Heart right ventricle (tissue), 16 donors: ENCODE measurements around the gene PTCD2. TPM values are rescaled to one million over a fixed set of nuclear protein-coding genes. Genes with fewer than 3 reads are reported as not detected.
"Not testable (repeated sequence)": the region's sequence is repeated elsewhere in the genome, so short reads cannot be mapped to it uniquely, and the experiment has no call there.

ENCODE experiments used
- ATAC-seq, 8 donors: fragments of 200-7000 bp; cut with Tn5 transposase; one replicate each; pipeline ENCODE4 v1.9.1; 2020; ENCODE audit warnings: mild to moderate bottlenecking in 8 of 8, moderate library complexity in 8 of 8, moderate number of reproducible peaks in 1 of 8
- DNase-seq, 2 donors: peaks; one replicate each; pipeline ENCODE4 v3.0.0-alpha.2; 2020
- H3K27ac ChIP-seq, 10 donors: fragments of 200-600 bp; sonication (generic) in 2 of 10; one replicate each; pipeline versions ENCODE4 v1.5.0 to v1.8.0; 2020 to 2022; ENCODE audit warnings: mild to moderate bottlenecking in 3 of 10
- H3K27me3 ChIP-seq, 7 donors: fragments of 200-600 bp; one replicate each; pipeline ENCODE4 v1.8.0; 2021 to 2022; ENCODE audit warnings: mild to moderate bottlenecking in 2 of 7
- H3K36me3 ChIP-seq, 9 donors: fragments of 200-600 bp; sonication (generic) in 1 of 9; one replicate each; pipeline versions ENCODE4 v1.5.0 to v1.8.0; 2020 to 2022; ENCODE audit warnings: mild to moderate bottlenecking in 2 of 9
- H3K4me1 ChIP-seq, 9 donors: fragments of 200-600 bp; sonication (generic) in 1 of 9; one replicate each; pipeline versions ENCODE4 v1.5.0 to v1.8.0; 2020 to 2022; ENCODE audit warnings: mild to moderate bottlenecking in 4 of 9
- H3K4me3 ChIP-seq, 10 donors: fragments of 200-600 bp; sonication (generic) in 2 of 10; one replicate each; pipeline versions ENCODE4 v1.5.0 to v1.8.0; 2020 to 2022; ENCODE audit warnings: mild to moderate bottlenecking in 7 of 10, moderate library complexity in 2 of 10
- H3K9me3 ChIP-seq, 11 donors: fragments of 200-600 bp in 10 of 11; sonication (generic) in 2 of 11; one replicate each; pipeline versions ENCODE4 v1.5.0 to v1.8.0; 2013 to 2022; ENCODE audit warnings: mild to moderate bottlenecking in 2 of 11, control low read depth in 1 of 11, moderate library complexity in 1 of 11
- WGBS, 2 donors: extraction: QIAGEN DNeasy Blood & Tissue Kit; methylation state at CpG; one replicate each; pipeline ENCODE4 v1.1.7; 2013; ENCODE audit warnings: inconsistent platforms in 1 of 2; 5-methylcytosine and 5-hydroxymethylcytosine counted together
- intact Hi-C, 10 donors: fragments of 100-400 bp; cut with DNase I; formaldehyde crosslinking; loops; one replicate each; pipeline versions ENCODE4 v1.11.1 to v1.14.2; 2022
- polyA plus RNA-seq, 2 donors: library from polyadenylated mRNA; stranded (reverse); fragments of 200-250 nt; gene quantifications; one replicate each; pipeline ENCODE4 v1.2.3, GENCODE V29; 2013
- total RNA-seq, 10 donors: library from RNA; stranded (reverse); fragmentation: NEBNext Ultra II Directional in 3 of 10; extraction: Animal tissue kit (Norgen Biotek cat#: 25700) in 3 of 10; gene quantifications; one replicate each; pipeline versions ENCODE4 v1.2.1 to v1.2.4, GENCODE V29; 2021 to 2023
- TF ChIP-seq, protein P1 (sequence below), 9 donors: fragments of 200-600 bp; sonication (generic) in 2 of 9; IDR thresholded peaks; one replicate each; pipeline versions ENCODE4 v1.5.0 to v1.8.0; 2021 to 2022; ENCODE audit warnings: antibody characterized with exemption in 9 of 9, mild to moderate bottlenecking in 5 of 9, moderate library complexity in 1 of 9
- donor health status: Arrhythmogenic right ventricular cardiomyopathy.
- donor health status: ischemic (EF 13 %, LVEDD 7.1; RV severe dilation, severe dysfunction).
- donor health status: healthy with polysubstance abuse.
- donor health status: DM: no; HTN: yes; CAD: no.
- donor health status: DM: no; HTN: no; CAD: no.
- donor health status: ischemic (EF 25% LVEDD 6.9; RV normal size, moderate dysfunction).
- donor health status: ischemic (EF 25% LVEDD 5.7; RV mildly dilated, moderate dysfunction).
- donor health status: healthy.
- donor health status: DM: yes; HTN: yes; CAD: no.
- donor health status: Ischemic cardiomyopathy.
- donor health status: ischemic (EF 35%, LVEDD 5.7; RV mildly dilated, moderate dysfunction).
- donor health status: nonischemic (EF 11% LVEDD 7.7; RV severe dilation, severe dysfunction).
- donor health status: DM: yes; HTN: yes; CAD: no.
- donor health status: PGD.
- donor health status: ischemic (EF 29% LVEDD 5.4; RV normal size, mild dysfunction).
- donor health status: nonischemic (EF 23%, LVEDD 6.1; RV moderate dilation, normal function).

The PTCD2 gene
- total and polyA plus RNA-seq, 12 donors, result 1.8 to 28.9 (median 20.5) TPM

DNA sequence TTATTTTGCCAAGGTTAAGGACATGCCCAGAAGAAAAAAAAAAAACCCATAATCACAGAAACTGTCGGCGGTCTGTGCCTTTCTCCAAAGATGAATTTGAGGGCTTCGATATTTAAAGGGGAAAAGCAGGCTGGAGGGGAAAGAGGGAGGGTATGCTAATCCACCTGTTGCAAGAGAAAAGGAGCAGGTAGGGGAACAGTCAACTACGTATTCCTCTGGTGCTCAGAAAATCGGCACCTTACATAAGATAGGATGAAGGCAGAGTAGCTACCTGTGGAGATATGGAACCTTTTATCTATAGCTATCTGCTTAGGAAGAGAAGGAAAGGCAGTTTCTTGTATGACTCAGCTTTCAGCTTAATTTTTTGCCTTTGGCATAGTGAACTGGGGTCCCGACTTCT lies 77.7 kb downstream of the PTCD2 start:
- H3K9me3 ChIP-seq, result peaks cover 0 to 23% (median 12%) of the 10 kb centered on the region in 11 donors
- H3K4me1 ChIP-seq, result peaks cover 0 to 35% (median 22%) of the 10 kb centered on the region in 9 donors
- H3K4me3 ChIP-seq, result no peak overlapping the region
- H3K27ac ChIP-seq, result no peak overlapping the region
- H3K27me3 ChIP-seq, result no peaks in the 10 kb centered on the region
- no peak for DNase-seq
- no peaks in the 10 kb centered on the region for H3K36me3 ChIP-seq
- TF ChIP-seq, protein P1, sequence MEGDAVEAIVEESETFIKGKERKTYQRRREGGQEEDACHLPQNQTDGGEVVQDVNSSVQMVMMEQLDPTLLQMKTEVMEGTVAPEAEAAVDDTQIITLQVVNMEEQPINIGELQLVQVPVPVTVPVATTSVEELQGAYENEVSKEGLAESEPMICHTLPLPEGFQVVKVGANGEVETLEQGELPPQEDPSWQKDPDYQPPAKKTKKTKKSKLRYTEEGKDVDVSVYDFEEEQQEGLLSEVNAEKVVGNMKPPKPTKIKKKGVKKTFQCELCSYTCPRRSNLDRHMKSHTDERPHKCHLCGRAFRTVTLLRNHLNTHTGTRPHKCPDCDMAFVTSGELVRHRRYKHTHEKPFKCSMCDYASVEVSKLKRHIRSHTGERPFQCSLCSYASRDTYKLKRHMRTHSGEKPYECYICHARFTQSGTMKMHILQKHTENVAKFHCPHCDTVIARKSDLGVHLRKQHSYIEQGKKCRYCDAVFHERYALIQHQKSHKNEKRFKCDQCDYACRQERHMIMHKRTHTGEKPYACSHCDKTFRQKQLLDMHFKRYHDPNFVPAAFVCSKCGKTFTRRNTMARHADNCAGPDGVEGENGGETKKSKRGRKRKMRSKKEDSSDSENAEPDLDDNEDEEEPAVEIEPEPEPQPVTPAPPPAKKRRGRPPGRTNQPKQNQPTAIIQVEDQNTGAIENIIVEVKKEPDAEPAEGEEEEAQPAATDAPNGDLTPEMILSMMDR (IDR thresholded peaks at IDR 0.05), result no peak
- ATAC-seq, result no peak
- WGBS, 2 donors, result 82 to 84% methylated on average over 6 of the region's 6 CpGs
- intact Hi-C loops, result no loop called here

DNA sequence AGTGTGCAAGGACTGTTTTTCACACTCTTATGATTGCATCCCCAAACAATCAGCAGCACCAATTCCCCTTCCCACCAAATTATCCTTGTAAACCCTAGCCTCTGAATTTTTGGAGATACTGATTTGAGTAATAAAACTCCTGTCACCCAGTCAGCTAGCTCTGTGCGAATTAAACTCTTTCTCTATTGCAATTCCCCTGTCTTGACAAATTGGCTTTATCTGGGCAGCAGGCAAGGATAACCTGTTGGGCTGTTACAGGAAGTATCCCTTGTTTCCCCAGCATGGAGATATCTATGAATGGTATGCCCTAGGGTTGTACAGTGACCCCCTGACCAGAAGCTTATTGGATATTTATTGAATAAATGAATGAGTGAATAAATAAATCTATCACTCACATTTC lies 80.8 kb downstream of the PTCD2 start:
- Histone ChIP-seq H3K4me1 (peaks cover 0 to 39% (median 23%) of the 10 kb centered on the region in 9 donors), H3K27ac (no peak overlapping the region), H3K27me3 (no peaks in the 10 kb centered on the region), H3K4me3 (no peak overlapping the region), H3K36me3 (no peaks in the 10 kb centered on the region), H3K9me3 (peaks cover 0 to 30% (median 12%) of the 10 kb centered on the region in 11 donors)
- intact Hi-C loops, result no loop called here
- ATAC-seq, result no peak
- TF ChIP-seq, protein P1 (IDR thresholded peaks at IDR 0.05), result no peak
- DNase-seq, result no peak
- 55 to 97% methylated on average over 1 of the region's 1 CpG for whole genome bisulfite sequencing, 2 donors

DNA sequence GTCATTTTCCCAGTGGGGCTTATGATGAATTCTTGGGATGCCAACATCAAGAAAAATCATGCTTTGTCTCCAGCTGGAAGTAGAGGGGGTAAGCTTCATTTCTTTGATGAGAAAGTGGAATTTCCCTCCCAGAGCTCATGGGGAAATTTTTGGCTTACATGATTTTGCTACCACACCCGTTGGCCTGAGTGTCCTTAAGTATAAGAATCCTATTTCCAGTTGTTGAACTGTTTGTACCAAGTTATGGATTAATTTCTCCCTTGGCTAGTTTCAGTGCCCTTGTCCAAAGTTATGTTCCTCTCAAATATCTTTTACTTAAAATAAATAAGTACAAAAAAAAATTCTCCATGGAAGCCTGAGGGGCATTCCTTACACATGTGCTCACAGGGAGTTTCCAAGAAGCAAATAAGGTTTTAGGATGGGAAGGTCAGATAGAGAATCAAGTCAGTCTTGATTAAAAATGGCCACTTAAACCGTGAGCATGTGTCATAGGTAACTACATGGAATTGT lies 82.3 kb downstream of the PTCD2 start:
- TF ChIP-seq, protein P1 (IDR thresholded peaks at IDR 0.05), result no peak
- Histone ChIP-seq H3K36me3 (no peaks in the 10 kb centered on the region), H3K4me1 (peaks cover 0 to 39% (median 23%) of the 10 kb centered on the region in 9 donors), H3K4me3 (no peak overlapping the region), H3K9me3 (peaks cover 0 to 30% (median 12%) of the 10 kb centered on the region in 11 donors), H3K27ac (peak overlapping the region in 9 of 10 donors; percentile 5 to 67 (median 45)), H3K27me3 (no peaks in the 10 kb centered on the region)
- ATAC-seq (peak in 7 of 8 donors; percentile 19 to 62 (median 43)), DNase-seq (no peak)
- intact Hi-C loops, result no loop called here
- 39 to 52% methylated on average over 2 of the region's 2 CpGs for WGBS, 2 donors

DNA sequence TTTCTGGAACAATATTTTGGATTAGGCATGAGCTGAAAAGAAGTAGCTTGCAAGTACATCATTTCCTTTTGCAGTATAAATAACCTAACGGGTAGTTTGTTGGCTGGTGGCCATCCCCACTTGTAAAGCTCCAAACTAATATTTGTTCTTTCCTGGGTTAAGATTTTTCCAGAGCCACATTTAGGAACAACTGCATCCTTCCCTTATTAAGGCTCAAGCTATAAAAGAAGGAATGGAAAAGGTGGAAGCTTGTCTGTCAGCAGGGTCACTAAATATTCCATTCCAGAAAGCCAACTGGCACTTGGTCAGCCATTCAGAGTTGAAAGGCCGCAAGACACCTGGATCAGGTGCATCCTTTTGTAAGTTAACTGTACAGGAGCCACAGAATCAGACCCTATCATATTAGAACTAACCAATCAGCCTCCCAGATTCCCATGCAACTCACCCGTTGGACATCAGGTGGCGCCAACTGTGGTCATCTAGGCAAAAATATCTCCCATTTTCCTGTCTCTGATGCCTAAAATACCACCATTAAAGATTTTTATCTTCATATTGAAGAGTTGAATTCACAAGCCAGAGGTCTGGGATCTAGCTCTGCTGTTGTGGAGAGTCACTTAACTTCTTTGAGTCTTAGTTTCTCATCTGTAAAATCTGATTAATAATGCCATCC lies 82.9 kb downstream of the PTCD2 start:
- peak in 1 of 2 donors; percentile 73 for DNase-seq
- Histone ChIP-seq H3K27ac (peak overlapping the region in 9 of 10 donors; percentile 12 to 67 (median 45)), H3K27me3 (no peaks in the 10 kb centered on the region), H3K4me3 (no peak overlapping the region), H3K9me3 (peaks cover 0 to 30% (median 12%) of the 10 kb centered on the region in 11 donors), H3K4me1 (peaks cover 0 to 35% (median 23%) of the 10 kb centered on the region in 9 donors), H3K36me3 (no peaks in the 10 kb centered on the region)
- peak in 6 of 8 donors; percentile 41 to 71 (median 56) for ATAC-seq
- intact Hi-C loops, result no loop called here
- 47 to 53% methylated on average over 4 of the region's 4 CpGs for WGBS, 2 donors
- TF ChIP-seq, protein P1 (IDR thresholded peaks at IDR 0.05), result peak in 8 of 9 donors; percentile 6 to 60 (median 42)

DNA sequence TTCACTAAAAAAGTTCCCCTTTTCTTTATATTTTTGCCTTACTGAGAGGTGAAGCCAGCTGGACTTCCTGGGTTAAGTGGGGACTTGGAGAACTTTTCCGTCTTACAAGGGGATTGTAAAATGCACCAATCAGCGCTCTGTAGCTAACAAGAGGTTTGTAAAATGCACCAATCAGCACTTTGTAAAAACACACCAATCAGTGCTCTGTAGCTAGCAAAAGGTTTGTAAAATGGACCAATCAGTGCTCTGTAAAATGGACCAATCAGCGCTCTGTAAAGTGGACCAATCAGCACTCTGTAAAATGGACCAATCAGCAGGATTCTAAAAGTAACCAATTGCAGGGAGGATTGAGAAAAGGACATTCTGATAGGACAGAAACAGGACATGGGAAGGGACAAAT lies 84.6 kb downstream of the PTCD2 start:
- 86 to 97% methylated on average over 3 of the region's 3 CpGs for WGBS, 2 donors
- intact Hi-C loops, ATAC-seq, H3K36me3 ChIP-seq, DNase-seq, H3K4me3 ChIP-seq, H3K27ac ChIP-seq, H3K27me3 ChIP-seq: not testable (repeated sequence)
- Histone ChIP-seq H3K9me3 (peaks cover 0 to 30% (median 12%) of the 10 kb centered on the region in 11 donors), H3K4me1 (peaks cover 0 to 25% (median 15%) of the 10 kb centered on the region in 9 donors)
